BJ (cell line): Measurements from ENCODE around the gene CFAP119. TPM values are rescaled to one million over a fixed set of nuclear protein-coding genes. Genes with fewer than 3 reads are reported as not detected.

Source experiments
- CTCF ChIA-PET: fragments of 350-600 bp; formaldehyde crosslinking; extraction: SDS; loops from one replicate; lab custom pipeline; 2021; ENCODE audit warnings: antibody characterized with exemption, inconsistent platforms; lab: Yijun Ruan, JAX
- POLR2A ChIA-PET: fragments of 300-600 bp; sonication (Branson Sonifier 250); formaldehyde crosslinking; extraction: SDS; loops from one replicate; lab custom pipeline; 2021; ENCODE audit warnings: antibody characterized with exemption; lab: Charles Lee
- DNase-seq: peaks from one replicate; pipeline ENCODE4 v3.0.0-alpha.2; 2011; ENCODE audit warnings: low read depth
- H3K27me3 ChIP-seq: 2 replicates; pipeline ENCODE4 v1.6.0; 2011; ENCODE audit warnings: low read length; ENCODE audit not compliant: control insufficient read depth, insufficient read depth
- H3K36me3 ChIP-seq: 2 replicates; pipeline ENCODE4 v1.5.1; 2011; ENCODE audit warnings: low read length; ENCODE audit not compliant: control insufficient read depth, insufficient read depth
- H3K4me3 ChIP-seq: 2 replicates; pipeline ENCODE4 v1.5.1; 2011; ENCODE audit warnings: low read depth, mild to moderate bottlenecking, control low read depth, low read length
- polyA plus RNA-seq: library from polyadenylated mRNA; depleted of rRNA; stranded (reverse); fragments of >200 nt; gene quantifications from 2 replicates; pipeline ENCODE4 v1.2.3, GENCODE V29; 2011
- TF ChIP-seq, protein P1 (sequence below): IDR thresholded peaks from 2 replicates; pipeline ENCODE4 v1.5.1; 2011; ENCODE audit warnings: low read depth, mild to moderate bottlenecking, control low read depth, inconsistent platforms, low read length, moderate library complexity; ENCODE audit not compliant: insufficient read depth

Gene CFAP119
- polyA plus RNA-seq, 1 experiment: 4.7 TPM

DNA sequence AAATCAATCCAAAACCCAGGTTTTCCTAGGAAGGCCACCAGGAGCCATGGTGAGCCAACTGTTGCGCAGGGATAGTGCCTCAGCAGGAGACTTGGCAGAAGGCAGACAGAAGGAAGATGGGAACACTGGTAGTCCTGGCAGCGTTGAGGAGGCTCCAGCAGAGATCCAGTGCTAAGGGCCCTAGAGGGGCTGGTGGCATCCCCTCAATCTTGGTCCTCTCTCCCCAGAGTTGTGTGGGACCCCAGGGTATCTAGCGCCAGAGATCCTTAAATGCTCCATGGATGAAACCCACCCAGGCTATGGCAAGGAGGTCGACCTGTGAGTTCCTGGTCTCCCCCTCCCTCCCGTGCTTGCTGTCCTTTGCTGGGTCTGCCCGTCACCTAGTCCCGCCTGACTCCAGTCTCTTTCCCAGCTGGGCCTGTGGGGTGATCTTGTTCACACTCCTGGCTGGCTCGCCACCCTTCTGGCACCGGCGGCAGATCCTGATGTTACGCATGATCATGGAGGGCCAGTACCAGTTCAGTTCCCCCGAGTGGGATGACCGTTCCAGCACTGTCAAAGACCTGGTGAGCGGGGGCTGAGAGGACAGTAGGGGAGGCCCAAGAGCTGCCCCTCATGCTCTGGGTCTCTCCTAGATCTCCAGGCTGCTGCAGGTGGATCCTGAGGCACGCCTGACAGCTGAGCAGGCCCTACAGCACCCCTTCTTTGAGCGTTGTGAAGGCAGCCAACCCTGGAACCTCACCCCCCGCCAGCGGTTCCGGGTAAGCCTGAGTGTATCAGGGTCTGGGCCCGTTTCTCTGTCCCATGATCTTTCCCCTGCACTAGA is 5.7 kb downstream of the CFAP119 start:
- Histone ChIP-seq H3K4me3 (no peak overlapping the region), H3K27me3 (no peaks in the 10 kb centered on the region), H3K36me3 (peaks cover 21% of the 10 kb centered on the region)
- TF ChIP-seq, protein P1, sequence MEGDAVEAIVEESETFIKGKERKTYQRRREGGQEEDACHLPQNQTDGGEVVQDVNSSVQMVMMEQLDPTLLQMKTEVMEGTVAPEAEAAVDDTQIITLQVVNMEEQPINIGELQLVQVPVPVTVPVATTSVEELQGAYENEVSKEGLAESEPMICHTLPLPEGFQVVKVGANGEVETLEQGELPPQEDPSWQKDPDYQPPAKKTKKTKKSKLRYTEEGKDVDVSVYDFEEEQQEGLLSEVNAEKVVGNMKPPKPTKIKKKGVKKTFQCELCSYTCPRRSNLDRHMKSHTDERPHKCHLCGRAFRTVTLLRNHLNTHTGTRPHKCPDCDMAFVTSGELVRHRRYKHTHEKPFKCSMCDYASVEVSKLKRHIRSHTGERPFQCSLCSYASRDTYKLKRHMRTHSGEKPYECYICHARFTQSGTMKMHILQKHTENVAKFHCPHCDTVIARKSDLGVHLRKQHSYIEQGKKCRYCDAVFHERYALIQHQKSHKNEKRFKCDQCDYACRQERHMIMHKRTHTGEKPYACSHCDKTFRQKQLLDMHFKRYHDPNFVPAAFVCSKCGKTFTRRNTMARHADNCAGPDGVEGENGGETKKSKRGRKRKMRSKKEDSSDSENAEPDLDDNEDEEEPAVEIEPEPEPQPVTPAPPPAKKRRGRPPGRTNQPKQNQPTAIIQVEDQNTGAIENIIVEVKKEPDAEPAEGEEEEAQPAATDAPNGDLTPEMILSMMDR: no peak
- POLR2A ChIA-PET: no interaction called here
- DNase-seq: no peak
- CTCF ChIA-PET: no interaction called here

DNA sequence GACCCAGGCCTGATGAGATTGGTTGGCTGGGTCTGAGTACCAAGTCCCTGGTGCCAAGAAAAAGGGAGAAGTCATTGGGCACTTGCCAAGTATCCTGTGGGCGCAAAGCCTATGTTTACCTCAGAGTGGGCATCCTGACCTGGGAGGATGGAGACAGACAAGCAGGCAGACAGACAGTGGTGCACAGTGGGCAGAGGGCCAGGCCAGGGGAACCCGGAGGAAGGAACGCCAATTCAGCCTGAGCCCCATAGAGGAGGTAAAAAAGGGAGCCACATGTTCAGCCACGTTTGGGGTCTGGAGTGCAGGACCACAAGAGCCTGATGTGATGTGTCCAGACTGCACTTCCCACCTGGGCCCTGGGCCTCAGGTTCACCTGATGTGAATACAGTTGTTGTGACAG is 8.3 kb downstream of the CFAP119 start:
- POLR2A ChIA-PET: no interaction called here
- peaks cover 23% of the 10 kb centered on the region for H3K36me3 ChIP-seq

DNA sequence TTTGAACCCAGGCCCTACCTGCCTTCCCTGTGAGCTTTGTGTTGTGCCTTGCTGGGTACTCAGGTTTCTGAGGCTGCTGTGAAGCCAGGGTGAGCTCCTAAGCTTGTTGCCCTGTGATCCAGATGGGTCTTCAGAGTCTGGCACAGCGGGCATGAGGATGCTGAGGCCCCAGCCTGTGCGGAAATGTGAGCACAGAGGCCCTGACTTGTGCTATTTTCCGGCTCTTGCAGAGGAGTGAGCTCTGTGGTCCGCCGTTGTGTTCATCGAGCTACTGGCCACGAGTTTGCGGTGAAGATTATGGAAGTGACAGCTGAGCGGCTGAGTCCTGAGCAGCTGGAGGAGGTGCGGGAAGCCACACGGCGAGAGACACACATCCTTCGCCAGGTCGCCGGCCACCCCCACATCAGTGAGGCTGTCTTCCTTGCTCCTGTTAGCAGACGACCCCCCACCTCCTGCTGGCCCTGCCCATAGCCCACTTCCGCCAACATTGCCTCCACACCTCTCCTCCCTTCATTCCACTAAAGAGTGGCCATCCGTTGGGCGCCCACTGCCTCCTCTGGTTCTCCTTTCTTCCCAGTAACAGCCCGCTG is 10.9 kb downstream of the CFAP119 start:
- TF ChIP-seq, protein P1: no peak
- POLR2A ChIA-PET: no interaction called here

More for the DNA sequence above, 8.3 kb downstream of the CFAP119 start:
- CTCF ChIA-PET: no interaction called here
- Histone ChIP-seq H3K27me3 (no peaks in the 10 kb centered on the region), H3K4me3 (no peak overlapping the region)
- TF ChIP-seq, protein P1: no peak
- no peak for DNase-seq

DNA sequence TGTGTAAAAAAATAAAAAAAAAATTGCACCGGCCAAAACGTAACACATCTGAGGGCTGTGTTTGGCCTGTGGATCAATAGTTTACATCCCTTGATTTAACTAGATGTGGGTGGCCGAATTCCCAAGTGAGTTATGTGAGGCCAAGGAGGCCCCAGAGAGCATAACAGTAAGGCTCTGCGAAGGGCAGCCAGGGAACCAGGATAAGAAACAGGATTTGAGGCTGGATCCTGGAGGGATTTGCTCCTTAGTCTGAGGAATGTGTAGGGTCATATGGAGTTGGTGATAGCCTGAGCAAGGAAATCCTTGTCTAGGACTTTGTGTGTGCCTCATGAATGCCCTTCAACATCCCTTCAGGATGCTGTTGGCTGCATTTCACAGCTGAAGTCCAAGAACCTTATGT is 11.7 kb downstream of the CFAP119 start:
- Histone ChIP-seq H3K4me3 (no peak overlapping the region), H3K36me3 (peaks cover 11% of the 10 kb centered on the region), H3K27me3 (no peaks in the 10 kb centered on the region)
- ChIA-PET CTCF (no interaction called here), POLR2A (no interaction called here)
- TF ChIP-seq, protein P1: no peak
- DNase-seq: no peak

More for the DNA sequence above, 10.9 kb downstream of the CFAP119 start:
- CTCF ChIA-PET: no interaction called here
- no peak for DNase-seq
- Histone ChIP-seq H3K27me3 (no peaks in the 10 kb centered on the region), H3K36me3 (peaks cover 12% of the 10 kb centered on the region), H3K4me3 (no peak overlapping the region)

DNA sequence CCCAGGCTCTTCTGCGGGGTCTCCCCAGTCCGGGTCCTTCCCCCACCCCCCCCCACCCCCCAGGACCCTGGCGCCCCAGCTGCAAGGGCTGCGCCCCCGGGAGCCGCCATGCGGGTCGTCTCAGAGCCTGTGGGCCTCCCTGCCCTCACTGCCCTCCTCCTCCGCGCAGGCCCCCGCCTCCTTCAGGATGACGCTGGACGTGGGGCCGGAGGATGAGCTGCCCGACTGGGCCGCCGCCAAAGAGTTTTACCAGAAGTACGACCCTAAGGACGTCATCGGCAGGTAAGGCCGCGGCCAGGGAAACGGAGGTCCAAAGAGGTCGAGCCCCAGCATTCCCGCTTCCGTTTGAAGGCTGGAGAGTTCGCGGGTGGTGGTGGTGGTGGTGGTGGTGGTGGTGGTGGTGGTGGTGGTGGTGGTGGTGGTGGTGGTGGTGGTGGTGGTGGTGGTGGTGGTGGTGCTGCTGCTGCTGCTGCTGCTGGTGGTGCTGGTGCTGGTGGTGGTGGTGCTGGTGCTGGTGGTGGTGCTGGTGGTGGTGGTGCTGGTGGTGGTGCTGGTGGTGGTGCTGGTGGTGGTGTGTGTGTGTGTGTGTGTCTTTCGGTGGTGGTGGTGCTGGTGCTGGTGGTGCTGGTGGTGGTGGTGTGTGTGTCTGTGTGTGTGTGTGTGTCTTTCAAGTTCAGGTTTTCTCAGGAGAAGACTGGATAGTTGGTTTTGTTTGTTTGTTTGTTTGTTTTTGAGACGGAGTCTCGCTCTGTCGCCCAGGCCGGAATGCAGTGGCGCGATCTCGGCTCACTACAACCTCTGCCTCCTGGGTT is 13.0 kb downstream of the CFAP119 start:
- no peak for DNase-seq
- POLR2A ChIA-PET: no interaction called here
- peaks cover 14% of the 10 kb centered on the region for H3K36me3 ChIP-seq
- CTCF ChIA-PET: interaction anchor here (1.3 to 1.8 kb wide), 2 partner anchors 11 to 120 kb away, joined by 3 read pairs; no protein-coding TSS in a partner anchor
- TF ChIP-seq, protein P1: no peak
- H3K27me3 ChIP-seq: no peaks in the 10 kb centered on the region
- H3K4me3 ChIP-seq: peak overlapping the region; percentile 99
